H9 (cell line): ENCODE measurements around the gene PRCD. TPM values are rescaled to one million over a fixed set of nuclear protein-coding genes. Genes with fewer than 3 reads are reported as not detected.

ENCODE experiments used
- DNase-seq: peaks from one replicate; pipeline ENCODE4 v3.0.0-alpha.2; 2017
- H2AFZ ChIP-seq: one replicate; pipeline ENCODE4 v1.6.1; 2013; ENCODE audit warnings: mild to moderate bottlenecking, low read length, control low read depth, moderate library complexity
- H2AK5ac ChIP-seq: 2 replicates; pipeline ENCODE4 v1.6.1; 2013; ENCODE audit warnings: low read length, control low read depth, mixed read lengths; ENCODE audit not compliant: insufficient read length
- H2BK120ac ChIP-seq: one replicate; pipeline ENCODE4 v1.6.1; 2013; ENCODE audit warnings: low read depth, mild to moderate bottlenecking, low read length, control low read depth, inconsistent platforms; ENCODE audit not compliant: poor library complexity, severe bottlenecking
- H2BK12ac ChIP-seq: 2 replicates; pipeline ENCODE4 v1.6.1; 2013; ENCODE audit warnings: low read length, control low read depth, mixed read lengths, low read depth; ENCODE audit not compliant: insufficient read length
- H2BK15ac ChIP-seq: 2 replicates; pipeline ENCODE4 v1.6.1; 2013; ENCODE audit warnings: low read depth, low read length, control low read depth
- H2BK20ac ChIP-seq: one replicate; pipeline ENCODE4 v1.6.1; 2013; ENCODE audit warnings: low read depth, mild to moderate bottlenecking, low read length, control low read depth, inconsistent platforms; ENCODE audit not compliant: poor library complexity, severe bottlenecking
- H2BK5ac ChIP-seq: 2 replicates; pipeline ENCODE4 v1.6.1; 2013; ENCODE audit warnings: low read length, control low read depth, mixed read lengths; ENCODE audit not compliant: insufficient read length
- H3K14ac ChIP-seq: 2 replicates; pipeline ENCODE4 v1.6.1; 2013; ENCODE audit warnings: low read length, control low read depth; ENCODE audit not compliant: insufficient read depth
- H3K18ac ChIP-seq: 2 replicates; pipeline ENCODE4 v1.6.1; 2013; ENCODE audit warnings: low read depth, mild to moderate bottlenecking, mixed read lengths, low read length, control low read depth; ENCODE audit not compliant: insufficient read length
- H3K23ac ChIP-seq: 2 replicates; pipeline ENCODE4 v1.6.1; 2013; ENCODE audit warnings: low read length, control low read depth, mixed read lengths, low read depth; ENCODE audit not compliant: insufficient read length
- H3K23me2 ChIP-seq: 2 replicates; pipeline ENCODE4 v1.6.1; 2013; ENCODE audit warnings: low read depth, mild to moderate bottlenecking, mixed read lengths, low read length, control low read depth; ENCODE audit not compliant: insufficient read length, poor library complexity, severe bottlenecking
- H3K27ac ChIP-seq: 2 replicates; pipeline ENCODE4 v1.5.1; 2013; ENCODE audit warnings: low read length, control low read depth, mixed read lengths, low read depth; ENCODE audit not compliant: insufficient read length
- H3K27me3 ChIP-seq: 2 replicates; pipeline ENCODE4 v1.6.1; 2013; ENCODE audit warnings: low read length, control low read depth, inconsistent platforms; ENCODE audit not compliant: insufficient read depth
- H3K4ac ChIP-seq: 2 replicates; pipeline ENCODE4 v1.6.1; 2013; ENCODE audit warnings: low read depth, mild to moderate bottlenecking, control low read depth, inconsistent platforms, low read length, moderate library complexity
- H3K4me1 ChIP-seq: 2 replicates; pipeline ENCODE4 v1.6.1; 2013; ENCODE audit warnings: low read length, control low read depth, inconsistent platforms; ENCODE audit not compliant: insufficient read depth
- H3K4me2 ChIP-seq: 2 replicates; pipeline ENCODE4 v1.6.1; 2013; ENCODE audit warnings: low read length, control low read depth, mixed read lengths; ENCODE audit not compliant: insufficient read length, insufficient read depth
- H3K56ac ChIP-seq: 2 replicates; pipeline ENCODE4 v1.6.1; 2013; ENCODE audit warnings: low read depth, mild to moderate bottlenecking, mixed read lengths, low read length, control low read depth; ENCODE audit not compliant: insufficient read length
- H3K79me1 ChIP-seq: 2 replicates; pipeline ENCODE4 v1.6.1; 2013; ENCODE audit warnings: low read depth, mild to moderate bottlenecking, moderate library complexity, low read length, control low read depth, inconsistent platforms; ENCODE audit not compliant: insufficient read depth, poor library complexity, severe bottlenecking
- H3K79me2 ChIP-seq: 2 replicates; pipeline ENCODE4 v1.6.1; 2013; ENCODE audit warnings: low read length, control low read depth, inconsistent platforms; ENCODE audit not compliant: insufficient read depth
- H3K9ac ChIP-seq: 2 replicates; pipeline ENCODE4 v1.6.1; 2013; ENCODE audit warnings: low read length, control low read depth, mixed read lengths; ENCODE audit not compliant: insufficient read length; ENCODE audit errors: extremely low read depth
- H3K9me3 ChIP-seq: one replicate; pipeline ENCODE4 v1.6.1; 2013; ENCODE audit warnings: low read depth, low read length, inconsistent platforms; ENCODE audit not compliant: control insufficient read depth
- H3T11ph ChIP-seq: one replicate; pipeline ENCODE4 v1.6.1; 2013; ENCODE audit warnings: mild to moderate bottlenecking, low read length, control low read depth, inconsistent platforms
- H4K20me1 ChIP-seq: one replicate; pipeline ENCODE4 v1.6.1; 2013; ENCODE audit not compliant: control insufficient read depth, insufficient read length, insufficient read depth
- H4K5ac ChIP-seq: 2 replicates; pipeline ENCODE4 v1.6.1; 2013; ENCODE audit warnings: low read depth, mild to moderate bottlenecking, mixed read lengths, low read length, control low read depth; ENCODE audit not compliant: insufficient read length
- H4K8ac ChIP-seq: replicated peaks from 2 replicates; pipeline ENCODE4 v1.6.1; 2013; ENCODE audit warnings: low read length, control low read depth, mixed read lengths, low read depth; ENCODE audit not compliant: insufficient read length
- H4K91ac ChIP-seq: 2 replicates; pipeline ENCODE4 v1.6.1; 2013; ENCODE audit warnings: low read depth, mild to moderate bottlenecking, moderate library complexity, mixed read lengths, low read length, control low read depth; ENCODE audit not compliant: insufficient read length
- H3K27ac Mint-ChIP-seq, 3 experiments: 2 replicates in 2 of 3; 3 replicates in 1 of 3; pipeline ENCODE4 v1.8.0; 2020 to 2021; ENCODE audit warnings: mixed read lengths in 3 of 3, mild to moderate bottlenecking in 1 of 3, moderate library complexity in 1 of 3
- H3K27me3 Mint-ChIP-seq: 2 replicates; pipeline ENCODE4 v1.8.0; 2021; ENCODE audit warnings: low read depth, mild to moderate bottlenecking, moderate library complexity, mixed read lengths
- H3K36me3 Mint-ChIP-seq, 3 experiments: 2 replicates in 2 of 3; 3 replicates in 1 of 3; pipeline ENCODE4 v1.8.0; 2020 to 2021; ENCODE audit warnings: low read depth in 3 of 3, mixed read lengths in 3 of 3; ENCODE audit not compliant: insufficient read depth in 1 of 3
- H3K4me1 Mint-ChIP-seq, 2 experiments: 2 replicates each; pipeline ENCODE4 v1.8.0; 2020; ENCODE audit warnings: mixed read lengths in 2 of 2
- H3K4me3 Mint-ChIP-seq, 2 experiments: 2 replicates in 1 of 2; 3 replicates in 1 of 2; pipeline ENCODE4 v1.8.0; 2020 to 2021; ENCODE audit warnings: mild to moderate bottlenecking in 2 of 2, mixed read lengths in 2 of 2, moderate library complexity in 1 of 2
- H3K9me3 Mint-ChIP-seq, 2 experiments: 2 replicates in 1 of 2; 3 replicates in 1 of 2; pipeline ENCODE4 v1.8.0; 2020; ENCODE audit warnings: mild to moderate bottlenecking in 2 of 2, mixed read lengths in 2 of 2, moderate library complexity in 1 of 2
- CTCF ChIP-seq: fragments of 200-600 bp; sonication (generic); conservative IDR thresholded peaks from 3 replicates; pipeline ENCODE4 v1.8.0; 2021; ENCODE audit warnings: antibody characterized with exemption, mild to moderate bottlenecking
- WGBS: extraction: QIAGEN DNeasy Blood & Tissue Kit; methylation state at CpG from one replicate; pipeline ENCODE4 v1.1.7; 2013; ENCODE audit warnings: missing lambda C conversion rate, low lambda C conversion rate, mixed read lengths; ENCODE audit not compliant: insufficient read length; ENCODE audit errors: extremely low coverage; 5-methylcytosine and 5-hydroxymethylcytosine counted together
- total RNA-seq: library from RNA; stranded (reverse); gene quantifications from 2 replicates; pipeline ENCODE4 v1.2.1, GENCODE V29; 2021

PRCD gene
- total RNA-seq, 1 experiment from 2014 or later: 0.46 TPM

DNA sequence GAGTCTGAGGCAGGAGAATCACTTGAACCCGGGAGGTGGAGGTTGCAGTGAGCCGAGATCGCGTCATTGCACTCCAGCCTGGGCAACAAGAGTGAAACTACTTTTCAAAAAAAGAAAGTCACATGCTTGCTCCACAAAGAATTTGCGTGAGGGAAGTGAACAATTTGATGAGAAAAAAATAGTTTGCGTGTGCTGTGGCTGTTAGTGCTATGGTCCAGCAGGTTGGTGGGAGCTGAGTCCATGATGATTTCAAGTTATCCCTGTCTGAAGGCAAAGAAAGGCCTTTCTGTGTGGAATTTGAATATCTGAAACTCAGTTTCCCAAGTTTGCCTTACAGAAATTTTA, 21.0 kb downstream of the PRCD start:
- H2BK20ac ChIP-seq: no peak overlapping the region
- no peak overlapping the region for H3K4me2 ChIP-seq
- no peak overlapping the region for H4K5ac ChIP-seq
- no peaks in the 10 kb centered on the region; a peak in 1 of 5 replicates for H3K9me3 Mint-ChIP-seq
- H4K91ac ChIP-seq: no peak overlapping the region
- H4K20me1 ChIP-seq: no peaks in the 10 kb centered on the region
- H3K27ac ChIP-seq: no peak overlapping the region
- peak overlapping the region in 1 of 3 experiments; percentile 72; a peak in 3 of 7 replicates for H3K27ac Mint-ChIP-seq
- H3K4ac ChIP-seq: no peak overlapping the region
- no peak overlapping the region for H3K23ac ChIP-seq
- no peak overlapping the region for H2BK12ac ChIP-seq
- H3K4me3 Mint-ChIP-seq: peak overlapping the region; percentile 69 to 97
- H3K4me1 ChIP-seq: no peaks in the 10 kb centered on the region
- H3K79me1 ChIP-seq: peaks cover 2% of the 10 kb centered on the region
- peaks cover 46 to 73% (median 65%) of the 10 kb centered on the region in 3 experiments for H3K36me3 Mint-ChIP-seq
- H3K9ac ChIP-seq: peak overlapping the region; percentile 19
- no peak overlapping the region for H2BK5ac ChIP-seq
- H2BK120ac ChIP-seq: no peak overlapping the region
- H3K56ac ChIP-seq: no peak overlapping the region
- H3K27me3 Mint-ChIP-seq: no peaks in the 10 kb centered on the region; the same call in 1 of the 2 replicates
- H3K79me2 ChIP-seq: peaks cover 35% of the 10 kb centered on the region
- H3K14ac ChIP-seq: no peak overlapping the region
- no peak overlapping the region for H3T11ph ChIP-seq
- H2AFZ ChIP-seq: no peak overlapping the region
- H3K18ac ChIP-seq: no peak overlapping the region
- H3K9me3 ChIP-seq: no peaks in the 10 kb centered on the region
- H2AK5ac ChIP-seq: no peak overlapping the region
- peaks cover 6% of the 10 kb centered on the region for H3K23me2 ChIP-seq
- H3K4me1 Mint-ChIP-seq: peaks cover 33 to 42% of the 10 kb centered on the region in 2 experiments
- WGBS: no CpG with 5 or more reads among the region's 6 CpGs
- no peak overlapping the region for H4K8ac ChIP-seq
- no peaks in the 10 kb centered on the region for H3K27me3 ChIP-seq
- TF ChIP-seq CTCF: no peak
- H2BK15ac ChIP-seq: no peak overlapping the region
- DNase-seq: no peak
